HG02623 (cell line): ENCODE measurements around the gene ARHGAP20.

Experiments used
- ATAC-seq: cut with Tn5 transposase; IDR thresholded peaks from one replicate; pipeline ENCODE4 v1.9.1; 2021; ENCODE audit warnings: moderate library complexity; ENCODE audit not compliant: unreplicated experiment

The ARHGAP20 gene

DNA sequence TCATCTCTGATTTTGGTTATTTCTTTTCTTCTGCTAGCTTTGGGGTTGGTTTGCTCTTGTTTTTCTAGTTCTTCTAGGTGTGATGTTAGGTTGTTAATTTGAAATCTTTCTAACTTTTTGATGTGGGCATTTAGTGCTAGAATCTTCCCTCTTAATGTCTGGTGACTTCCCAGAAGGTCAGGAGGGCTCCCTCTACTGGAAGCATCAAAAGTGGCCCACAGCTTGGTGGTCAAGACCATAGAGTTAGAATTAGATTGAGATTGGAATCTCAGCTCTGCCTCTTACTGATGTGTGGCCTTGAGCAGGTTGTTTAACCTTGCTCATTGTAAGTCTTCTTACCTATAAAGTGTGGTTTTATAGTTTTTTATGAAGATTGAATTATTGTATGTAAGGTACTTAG is 183.2 kb downstream of the ARHGAP20 start:
- no peak for ATAC-seq

DNA sequence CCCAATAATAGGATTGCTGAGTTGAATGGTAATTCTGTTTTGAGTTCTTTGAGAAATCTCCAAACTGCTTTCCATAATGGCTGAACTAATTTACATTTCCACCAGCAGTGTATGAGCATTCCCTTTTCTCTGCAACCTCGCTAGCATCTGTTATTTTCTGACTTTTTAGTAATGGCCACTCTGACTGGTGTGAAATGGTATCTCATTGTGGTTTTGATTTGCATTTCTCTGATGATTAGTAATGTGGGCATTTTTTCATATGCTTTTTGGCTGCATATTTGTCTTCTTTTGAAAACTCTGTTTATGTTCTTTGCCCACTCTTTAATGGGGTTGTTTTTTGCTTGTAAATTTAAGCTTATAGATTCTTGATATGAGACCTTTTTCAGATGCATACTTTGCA is 185.1 kb downstream of the ARHGAP20 start:
- ATAC-seq = no peak
